ENCODE measurements around the gene PJA2.

DNA sequence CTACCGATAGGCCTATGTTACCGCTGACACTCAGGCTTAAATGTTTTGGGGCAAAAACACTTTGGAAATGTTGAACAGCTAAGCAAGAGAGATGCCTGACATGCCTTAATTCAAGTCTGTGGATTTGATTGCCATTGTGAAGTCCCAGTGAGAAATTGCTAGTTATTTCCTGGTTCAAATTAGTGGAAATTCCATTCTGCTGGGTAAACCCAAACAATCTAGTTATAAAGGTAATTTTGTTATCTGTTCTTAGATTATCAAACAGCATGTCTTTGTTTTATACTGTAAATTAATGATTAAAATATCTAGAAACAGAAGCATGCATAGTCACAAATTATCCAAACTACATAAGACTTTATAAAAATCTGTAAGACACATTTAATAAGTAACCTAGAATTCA is 96.6 kb downstream of the PJA2 start:
- TF ChIP-seq POLR2AphosphoS5 (IDR thresholded peaks at IDR 0.05; ENCODE audit: borderline replicate concordance, low read depth, low read length) (no peak), EZH2 (IDR thresholded peaks at IDR 0.05) (no peak)

Data from SK-N-MC (cell line).